Stimulated activated naive CD4-positive, alpha-beta T cell (primary cell): ENCODE measurements around the gene DQX1.

Source experiments
- DNase-seq, 6 experiments: peaks; one replicate each; lab custom pipeline; 2025; lab: John Stamatoyannopoulos, UW

DQX1 gene

DNA sequence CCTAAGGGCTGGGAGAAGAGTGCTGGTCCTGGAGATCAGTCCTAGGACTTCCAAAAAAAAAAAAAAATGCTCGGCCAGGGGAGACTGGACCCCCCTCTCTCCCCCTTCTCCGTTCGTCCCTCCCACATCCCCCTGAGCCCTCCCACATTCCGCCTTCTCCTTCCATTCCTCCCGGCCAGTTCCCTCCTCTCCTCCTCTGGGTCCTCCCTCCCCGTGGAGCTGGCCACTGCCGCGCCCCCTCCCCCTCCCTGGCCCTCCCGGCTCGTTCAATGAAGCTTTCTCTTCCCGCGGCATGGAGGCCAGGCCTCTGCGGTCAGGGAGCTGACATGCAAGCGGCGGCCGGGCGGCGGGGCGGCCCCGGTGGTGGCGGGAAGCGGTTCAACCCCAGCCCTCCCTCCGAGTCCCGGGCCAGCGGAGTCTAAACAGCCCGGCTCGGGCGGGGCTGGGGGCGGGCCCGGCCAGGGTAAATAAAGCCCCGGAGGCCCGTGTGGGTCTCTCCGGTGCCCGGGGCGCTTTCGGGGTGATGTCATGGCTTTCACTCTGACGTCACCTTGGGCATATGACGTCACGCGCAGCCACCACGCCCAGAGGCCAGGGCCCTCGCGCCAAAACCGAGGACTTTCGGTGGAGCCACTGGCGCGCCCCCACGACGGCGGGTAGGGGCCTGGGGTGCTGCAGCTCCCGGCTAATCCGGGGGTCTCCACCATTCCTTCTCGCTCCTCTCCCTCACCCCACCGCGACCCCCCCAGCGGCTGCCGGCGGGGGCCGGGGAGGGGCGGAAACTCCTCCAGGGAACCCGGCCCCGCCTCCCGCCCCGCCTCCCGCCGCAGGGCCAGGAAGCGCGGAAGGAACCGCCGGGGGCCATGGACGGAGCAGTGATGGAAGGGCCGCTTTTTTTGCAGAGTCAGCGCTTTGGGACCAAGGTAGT lies 28.1 kb upstream of the DQX1 start, which contains the start of the genes DOK1 and LOXL3:
DOK1 (plus strand) TSS at position 829 of the 928 bp plus-strand sequence; CDS start at position 864, 35 bp downstream.
LOXL3 (minus strand) TSS at position 51 of the 928 bp plus-strand sequence. CDS start 1,308 bp downstream, outside the sequence.
- peak; percentile 68 to 89 (median 80) for DNase-seq

DNA sequence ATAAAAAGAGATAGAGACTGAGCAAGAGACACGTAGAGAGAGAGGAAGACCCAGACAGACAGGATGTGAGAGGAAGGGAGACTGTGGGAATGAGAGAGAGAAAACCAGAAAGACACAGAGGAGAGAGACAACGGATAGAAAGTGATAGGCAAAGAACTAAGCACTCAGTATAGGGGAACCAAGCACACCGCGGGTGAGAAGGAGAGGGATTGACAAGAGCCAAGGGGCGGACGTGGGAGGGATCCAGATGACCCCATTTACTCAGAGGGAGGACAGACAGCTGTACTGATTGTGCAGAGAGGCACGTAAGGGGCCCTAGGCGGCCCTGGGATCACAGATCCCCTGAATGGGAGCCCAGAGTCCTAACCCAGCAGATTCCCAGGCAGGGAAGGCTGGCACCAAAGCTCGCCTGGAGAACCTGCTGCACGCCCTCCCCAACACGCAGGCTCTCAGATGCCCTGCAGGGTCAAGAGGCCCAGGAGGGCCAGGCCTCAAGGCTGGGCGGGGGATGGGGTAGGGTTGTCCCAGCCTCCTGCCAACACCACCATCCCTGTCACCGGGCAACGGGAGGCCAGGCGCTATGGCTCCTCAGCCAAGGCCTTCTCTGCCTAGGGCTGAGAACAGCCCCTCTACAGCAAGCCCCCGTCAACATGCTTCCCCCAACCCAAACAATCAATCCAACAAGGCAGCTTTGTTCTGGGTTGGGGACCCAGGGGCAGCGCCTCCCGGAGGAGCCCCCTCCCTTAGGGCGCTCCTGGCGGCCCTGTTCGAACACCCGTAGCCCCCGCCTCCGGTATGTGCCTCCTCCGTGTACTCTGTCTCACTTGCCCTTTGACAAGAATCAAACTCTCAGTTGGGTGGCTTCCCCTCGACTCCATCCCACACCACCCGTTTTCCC lies 27.1 kb upstream of the DQX1 start:
- no peak for DNase-seq

DNA sequence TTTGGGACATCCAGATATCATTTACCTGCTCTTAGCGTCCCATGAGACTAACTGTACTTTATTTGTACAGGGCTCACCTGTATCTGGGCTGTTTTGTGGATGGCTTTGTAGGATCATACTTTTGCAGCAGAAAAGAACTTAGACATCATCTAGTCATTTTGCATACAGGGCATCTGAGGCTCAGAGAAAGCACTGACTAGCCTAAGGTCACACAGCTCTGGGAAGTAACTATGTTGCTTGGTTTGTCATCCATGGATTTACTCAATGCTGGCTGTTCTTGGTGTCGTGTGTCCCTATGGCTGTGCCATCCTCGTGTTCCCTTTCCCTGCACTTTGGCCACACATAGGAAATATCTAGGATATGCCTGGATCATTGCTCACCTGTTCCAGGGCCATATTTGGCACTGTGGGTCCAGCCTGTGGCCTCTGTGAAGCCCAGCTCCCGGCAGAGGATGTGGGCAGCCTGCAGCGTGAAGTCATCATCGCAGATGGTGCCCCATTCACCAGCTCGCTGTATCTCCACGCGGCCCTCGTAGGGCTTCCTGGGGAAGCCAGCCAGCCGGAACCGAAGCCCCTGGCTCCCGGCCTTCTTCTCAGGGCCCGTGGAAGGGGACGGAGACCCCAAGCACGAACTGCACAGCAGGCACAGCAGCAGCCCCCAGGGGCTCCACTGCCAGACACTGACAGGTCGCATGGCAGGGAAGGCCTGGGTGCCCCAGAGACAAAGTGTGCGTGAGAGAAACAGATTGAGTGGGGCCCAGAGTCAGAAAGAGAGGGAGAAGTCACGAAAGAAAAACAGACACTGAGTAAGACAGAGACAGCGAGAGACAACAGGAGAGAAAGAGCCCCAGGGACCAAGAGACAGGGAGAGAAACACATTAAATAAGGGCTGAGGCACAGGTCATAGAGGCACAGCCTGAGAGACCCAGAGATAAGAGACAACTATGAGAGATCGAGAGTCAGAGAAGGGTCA lies 26.2 kb upstream of the DQX1 start:
- DNase-seq: no peak

DNA sequence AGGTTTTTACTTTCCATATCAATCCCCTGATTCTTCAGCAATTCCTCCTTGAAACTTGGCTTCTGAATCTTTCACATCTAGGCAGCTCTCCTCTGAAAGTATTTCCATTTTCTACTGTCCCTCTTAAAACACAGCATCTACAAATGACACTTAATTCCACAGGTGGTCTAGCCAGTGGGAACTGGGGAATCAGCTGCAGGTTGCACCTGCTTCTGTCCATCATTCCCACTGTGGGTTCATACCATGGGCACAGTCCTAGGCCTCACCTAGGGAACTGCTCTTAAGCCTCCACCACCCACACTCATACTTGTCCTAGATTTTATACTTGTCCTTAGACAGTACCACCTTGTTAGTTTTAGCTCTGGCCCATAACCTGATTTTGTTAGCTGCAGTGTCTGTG lies 25.5 kb upstream of the DQX1 start:
- DNase-seq: no peak

DNA sequence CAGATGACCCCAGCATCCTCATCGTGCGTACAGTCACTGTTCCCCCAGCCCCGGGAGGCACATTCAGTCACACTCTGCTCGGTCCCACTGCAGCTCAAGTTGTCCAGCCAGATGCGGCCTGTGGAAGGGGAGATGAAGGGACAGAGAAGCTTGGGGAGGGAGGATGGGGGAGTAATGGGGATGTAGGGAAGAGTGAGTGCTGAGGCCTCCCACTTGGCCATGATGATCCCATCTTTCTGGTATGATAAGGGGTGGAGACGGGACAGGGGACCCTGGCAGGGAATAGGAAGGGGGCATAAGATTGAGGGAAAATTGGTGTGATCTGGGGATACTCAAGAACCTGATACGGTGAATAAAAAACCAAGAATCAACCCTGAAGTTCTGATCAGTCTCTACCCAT lies 24.2 kb upstream of the DQX1 start:
- no peak for DNase-seq

DNA sequence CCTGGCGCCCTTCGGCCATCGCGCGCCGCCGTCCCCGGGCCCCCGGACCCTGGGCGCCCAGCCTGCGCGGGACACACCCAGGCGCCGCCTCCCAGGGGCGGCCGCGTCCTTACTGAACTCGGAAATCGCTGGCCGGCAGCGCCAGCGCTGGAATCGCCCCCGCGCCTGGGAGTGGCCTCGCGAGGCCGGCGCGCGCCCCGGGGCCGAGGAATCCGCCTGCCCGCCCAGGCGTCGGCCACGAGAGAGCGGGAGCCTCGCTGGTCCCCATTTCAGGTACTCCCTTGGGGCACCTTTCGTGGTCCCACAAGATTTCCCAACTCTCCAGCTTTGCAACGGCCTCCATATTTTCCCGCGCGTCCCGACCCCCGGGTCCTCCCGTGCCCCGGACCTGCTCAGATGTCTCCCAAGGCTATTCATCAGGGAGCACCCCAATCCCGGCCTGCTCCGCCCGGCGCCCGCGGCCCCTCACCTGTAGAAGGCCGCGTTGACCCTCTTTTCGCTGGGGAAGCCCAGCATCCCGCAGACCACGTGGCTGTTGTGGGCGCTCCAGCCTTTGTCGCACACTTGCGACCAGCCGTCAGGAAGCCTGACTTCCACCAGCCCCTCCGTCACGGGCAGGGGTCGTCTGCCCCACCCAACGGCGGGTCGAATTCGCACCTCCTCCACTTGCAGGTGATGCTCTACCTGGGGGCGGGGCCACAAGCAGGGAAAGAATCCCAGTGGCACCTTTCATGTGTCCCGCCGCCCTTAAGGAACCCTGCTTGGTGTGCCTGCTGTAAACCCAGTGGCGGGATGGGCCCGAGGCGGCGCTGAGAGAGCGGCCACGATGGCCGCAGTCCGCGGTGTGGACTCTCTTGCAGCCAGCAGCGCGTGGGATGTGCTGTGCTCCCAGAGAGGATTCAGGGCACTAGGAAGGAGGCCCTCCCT lies 23.1 kb upstream of the DQX1 start:
- no peak for DNase-seq

DNA sequence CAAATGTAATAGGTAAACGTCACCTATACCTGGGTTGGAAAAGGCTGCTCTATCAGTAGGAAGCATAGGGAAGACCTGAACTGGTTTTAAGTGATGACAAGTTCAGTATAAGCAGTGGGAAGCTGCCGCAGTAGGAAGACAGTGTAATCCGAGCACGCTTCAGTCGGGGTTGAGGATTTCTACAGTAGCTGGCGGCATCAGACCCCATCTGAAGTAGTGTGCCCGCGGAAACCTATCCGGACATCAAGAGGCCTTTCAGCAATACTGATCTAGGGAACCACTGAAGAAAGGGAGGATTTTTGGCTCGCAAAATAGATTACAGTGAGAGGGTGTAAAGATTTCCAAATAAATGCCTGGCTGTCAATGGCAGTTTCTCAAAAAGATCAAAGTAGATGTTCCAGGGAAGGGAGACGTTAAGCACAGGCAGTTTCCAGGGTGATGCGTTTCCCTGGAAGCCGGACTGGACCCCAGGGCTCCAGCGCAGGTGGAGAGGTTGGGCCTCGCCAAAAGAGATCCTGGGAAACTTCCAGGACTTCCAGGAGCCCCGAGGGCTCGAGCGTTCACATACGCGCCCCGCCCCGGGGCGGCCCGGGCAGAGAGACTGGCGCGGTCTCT lies 22.4 kb upstream of the DQX1 start:
- DNase-seq: no peak

DNA sequence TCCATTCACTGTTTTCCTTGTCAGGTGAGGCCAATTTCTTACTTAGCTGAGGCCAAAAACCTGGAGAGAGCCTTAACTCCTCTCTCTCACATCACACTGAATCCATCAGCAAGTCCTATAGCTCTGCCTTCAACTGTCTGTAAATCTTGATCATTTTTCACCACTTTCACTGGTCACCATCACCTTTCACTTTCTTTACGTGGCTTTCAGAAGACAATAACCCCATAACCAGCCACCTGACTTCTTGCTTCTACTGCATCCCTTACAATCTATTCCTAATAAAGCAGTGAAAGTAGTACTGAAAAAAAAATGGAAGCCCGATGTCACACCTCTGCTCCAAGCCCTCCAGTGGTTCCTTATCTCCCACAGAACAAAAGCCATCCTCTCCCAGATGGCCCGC lies 20.0 kb upstream of the DQX1 start:
- no peak for DNase-seq

DNA sequence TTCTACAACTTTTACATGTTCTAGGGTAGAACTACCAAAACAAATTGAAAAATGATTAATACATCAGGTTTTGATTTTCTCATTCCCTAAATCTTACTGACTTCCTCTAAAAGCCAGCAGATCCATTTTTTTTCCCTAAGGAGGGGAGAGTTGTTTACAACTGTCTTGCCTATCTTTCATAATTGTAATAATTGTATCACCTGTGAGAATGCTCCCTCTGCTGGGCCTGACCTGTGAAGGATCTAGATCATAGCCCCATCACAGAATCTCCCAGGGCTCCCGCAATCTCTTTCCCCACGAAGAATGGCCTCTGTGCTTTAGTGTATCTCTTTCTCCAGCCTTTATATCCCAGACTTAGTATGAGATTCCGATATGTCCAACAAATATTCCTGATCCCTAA lies 18.6 kb upstream of the DQX1 start:
- DNase-seq: no peak

DNA sequence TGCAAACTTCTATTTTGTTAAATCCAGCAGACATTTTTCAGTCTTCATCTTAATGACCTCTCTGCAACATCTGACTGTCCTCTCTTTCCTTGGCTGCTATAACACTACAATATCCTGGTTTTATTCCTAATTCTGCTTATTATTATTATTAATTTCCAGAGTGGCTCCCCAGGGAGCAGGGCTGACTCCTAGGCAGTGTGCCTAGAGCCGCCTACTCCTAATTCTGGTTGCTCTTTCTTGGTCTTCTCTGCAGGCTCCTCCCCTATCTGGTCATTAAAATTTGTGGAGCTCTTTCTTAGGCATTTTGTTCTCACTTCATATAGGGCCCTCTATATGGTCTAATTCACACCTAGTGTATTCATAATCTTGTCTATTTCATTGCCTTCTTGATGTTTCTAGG lies 16.9 kb upstream of the DQX1 start:
- DNase-seq: no peak

DNA sequence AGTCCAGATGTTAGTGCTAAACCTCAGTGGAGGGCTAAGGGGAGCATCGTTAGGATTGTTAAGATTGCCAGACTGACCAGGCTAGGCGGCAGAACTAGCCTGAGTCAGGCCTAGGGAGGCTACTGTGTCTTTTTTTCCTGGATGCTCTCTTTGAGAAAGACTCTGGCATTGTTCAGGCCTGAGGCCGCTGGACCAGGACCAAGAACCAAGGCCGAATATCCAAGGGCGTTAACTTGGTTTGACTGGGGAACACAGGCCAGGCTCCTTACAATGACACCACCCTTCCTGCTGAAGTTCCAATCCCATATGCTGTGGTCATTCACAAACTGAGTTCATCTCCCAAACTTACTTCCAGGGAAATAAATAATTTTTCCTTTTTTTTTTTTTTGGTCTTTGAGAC lies 14.3 kb upstream of the DQX1 start:
- no peak for DNase-seq

DNA sequence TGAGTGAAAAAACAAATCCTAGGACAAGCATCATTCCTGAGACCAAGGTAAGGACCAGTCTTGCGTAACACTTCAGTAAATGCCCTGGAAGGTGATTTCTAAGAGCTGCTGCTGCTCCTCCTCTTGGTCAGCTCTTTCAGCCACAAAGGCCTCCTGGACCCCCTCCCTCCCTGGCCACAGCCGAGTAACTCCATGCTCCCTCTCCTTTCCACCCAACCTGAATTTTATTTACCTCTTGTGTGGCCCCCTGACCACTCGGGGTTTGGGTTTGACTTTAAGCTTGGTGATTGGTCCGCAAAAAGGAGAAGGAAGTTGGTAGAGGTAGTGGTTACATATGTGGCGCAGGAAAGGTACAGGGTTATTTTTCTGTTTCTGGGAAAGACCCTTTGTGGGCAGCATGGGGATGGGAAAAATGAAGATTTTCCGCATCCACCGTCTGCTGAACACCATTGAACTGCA lies 12.9 kb upstream of the DQX1 start:
- DNase-seq: no peak

DNA sequence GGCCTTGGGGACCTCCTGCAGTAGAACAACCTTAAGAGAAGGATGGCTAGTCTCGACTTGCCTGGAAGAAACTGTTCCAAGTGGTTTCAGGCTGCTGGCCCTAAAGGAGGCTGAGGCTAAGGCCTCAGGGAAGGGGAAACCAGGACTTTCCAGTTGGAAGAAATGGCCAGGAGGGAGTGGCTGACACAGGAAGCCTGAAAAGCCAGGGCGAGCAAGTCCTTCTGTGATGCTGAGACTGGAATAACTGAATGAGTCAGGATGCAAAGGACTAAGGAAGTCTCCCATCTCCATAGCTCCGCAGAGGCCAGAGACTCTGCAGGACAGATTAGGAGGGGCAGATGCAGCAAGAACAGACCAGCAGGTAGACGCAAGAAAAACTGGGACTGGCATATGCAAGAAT lies 11.1 kb upstream of the DQX1 start:
- no peak for DNase-seq

DNA sequence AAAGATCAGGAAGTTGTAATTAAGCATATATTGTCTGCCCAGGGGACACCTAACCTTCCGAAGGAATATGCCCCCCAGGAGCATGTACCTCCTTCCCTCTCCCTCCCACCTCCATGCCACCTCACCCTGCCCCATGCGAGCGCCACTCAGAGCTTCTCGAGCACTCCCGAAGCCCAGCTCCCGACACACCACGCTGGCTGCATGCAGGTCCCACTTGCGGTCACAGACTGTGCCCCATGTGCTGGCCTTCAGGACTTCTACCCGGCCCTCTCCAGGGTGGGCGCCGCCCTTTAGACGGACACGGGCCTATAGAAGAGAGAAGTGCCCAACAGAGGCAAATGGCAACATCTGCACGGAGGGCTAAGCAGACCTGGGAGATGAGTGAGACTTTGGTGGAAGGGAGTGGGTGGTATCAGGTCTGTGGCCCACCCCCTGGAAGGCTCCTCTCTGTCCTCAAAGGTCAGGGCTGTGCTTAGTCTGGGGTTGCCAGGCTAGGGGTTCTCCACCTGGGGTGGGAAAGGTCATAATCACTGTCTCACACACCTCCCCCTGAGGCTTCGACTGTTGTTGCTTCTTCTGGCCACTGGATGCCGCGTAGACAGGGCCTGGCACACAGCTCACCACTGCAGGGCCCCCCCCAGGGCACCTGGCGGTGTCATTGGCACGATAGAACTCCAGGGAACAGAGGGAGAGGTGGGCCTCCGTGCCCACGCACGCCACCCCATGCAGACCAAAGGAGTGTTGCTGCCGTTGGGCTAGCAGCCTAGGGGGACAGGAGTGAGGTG lies 10.3 kb upstream of the DQX1 start:
- no peak for DNase-seq

DNA sequence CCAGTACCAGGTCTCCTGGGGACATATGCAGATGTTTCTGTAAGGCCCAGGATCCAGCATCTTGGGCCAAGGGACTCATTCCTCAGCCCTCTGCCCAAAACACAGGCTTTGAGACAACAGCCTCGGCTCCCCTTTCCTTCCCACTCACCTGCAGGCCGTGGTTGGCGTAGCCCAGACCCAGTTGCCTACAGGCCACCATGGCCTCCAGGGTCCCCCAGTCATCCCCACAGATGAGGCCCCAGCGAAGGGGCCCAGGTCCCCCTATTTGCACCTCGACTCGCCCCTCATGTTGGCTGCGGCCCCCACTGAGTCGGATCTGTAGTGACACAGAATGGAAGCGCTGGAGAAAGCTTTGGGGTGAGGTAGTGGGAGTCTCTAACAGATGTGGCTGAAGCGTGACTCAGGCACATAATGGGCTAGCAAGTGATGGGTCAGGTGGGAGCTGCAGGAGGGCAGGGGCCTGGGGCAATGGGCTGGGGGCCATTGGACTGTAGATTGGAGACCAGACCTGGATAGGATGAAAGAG lies 9.5 kb upstream of the DQX1 start:
- no peak for DNase-seq

DNA sequence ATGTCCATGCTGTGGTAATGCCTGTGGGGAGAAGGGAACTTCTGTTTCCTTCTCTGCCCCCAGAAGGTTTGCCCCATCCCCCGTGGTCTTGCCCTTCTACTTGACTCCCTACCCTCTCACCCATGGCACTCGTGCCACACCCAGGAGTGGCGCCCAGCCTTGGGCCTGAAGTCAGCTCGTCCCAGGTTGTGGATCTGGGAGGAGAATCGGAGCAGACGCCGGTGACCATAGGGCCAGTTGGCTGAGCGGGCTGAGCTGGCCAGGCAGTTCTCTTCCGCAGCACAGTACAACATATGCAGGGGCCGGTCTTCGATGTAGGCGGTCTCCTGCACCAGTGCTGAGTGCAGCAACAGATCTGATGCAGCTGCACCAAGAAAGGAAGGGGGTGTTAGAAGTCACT lies 8.4 kb upstream of the DQX1 start:
- no peak for DNase-seq

DNA sequence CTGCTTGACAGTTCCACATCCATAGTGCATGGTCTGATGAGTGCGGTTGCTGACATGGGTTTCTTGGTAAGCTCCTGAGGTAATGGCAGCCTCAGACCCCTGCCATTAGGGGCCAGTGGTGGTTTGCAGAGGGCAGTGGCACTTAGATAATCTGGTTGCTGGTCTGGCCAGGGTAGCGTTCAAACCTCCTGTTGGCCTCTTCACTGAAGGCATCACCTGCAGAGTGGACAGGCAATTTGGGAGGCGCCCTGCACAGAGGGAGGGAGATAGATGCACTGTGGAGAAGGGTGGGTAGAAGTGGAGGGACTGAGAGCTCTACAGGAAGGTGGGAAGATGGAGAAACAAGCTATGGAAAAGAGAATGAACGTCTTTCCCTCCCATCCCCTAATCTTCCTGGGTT lies 7.4 kb upstream of the DQX1 start:
- no peak for DNase-seq

DNA sequence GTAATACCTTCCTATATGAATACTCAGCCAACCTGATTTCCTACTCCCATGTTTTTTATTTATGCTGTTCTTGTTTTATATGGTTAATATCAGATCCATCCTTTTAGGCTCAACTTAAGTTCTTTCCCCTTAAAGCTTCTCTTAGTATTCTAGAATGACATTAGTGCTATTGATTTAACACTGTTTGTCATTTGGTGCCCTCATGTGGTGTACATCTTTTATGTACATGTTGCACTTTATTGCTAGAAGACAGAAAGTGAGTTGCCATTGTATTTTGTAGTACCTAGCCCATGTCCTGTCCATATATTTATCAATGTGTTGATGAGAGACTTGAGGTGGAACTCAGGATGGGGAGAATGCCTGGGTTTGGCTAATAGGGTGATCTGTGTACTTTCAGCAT lies 6.2 kb upstream of the DQX1 start:
- DNase-seq: peak in 3 of 6 experiments; percentile 40 to 46 (median 46)

DNA sequence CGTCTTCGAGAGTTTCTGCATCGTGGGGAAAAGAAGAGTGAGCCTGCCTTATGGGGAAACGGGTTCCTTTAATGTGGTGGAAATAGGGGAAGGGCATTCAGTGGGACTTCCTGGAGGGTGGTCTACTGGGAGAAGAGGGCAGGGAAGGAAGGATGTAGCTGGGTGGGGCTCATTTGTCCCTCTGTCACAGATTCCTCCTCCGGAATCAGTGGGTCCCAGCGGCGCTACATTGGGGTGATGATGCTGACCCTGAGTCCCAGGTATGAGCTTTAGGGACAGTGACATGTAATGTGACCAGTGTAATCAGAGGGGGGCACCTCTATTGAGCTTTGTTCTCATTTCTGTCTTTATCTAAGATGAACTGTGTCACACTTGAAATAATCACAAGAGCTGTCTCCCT lies 5.6 kb upstream of the DQX1 start:
- no peak for DNase-seq
